Osteoblast (primary cell): Measurements from ENCODE around the gene CYB5A. TPM values are rescaled to one million over a fixed set of nuclear protein-coding genes. Genes with fewer than 3 reads are reported as not detected.
A peak's percentile ranks its signal among the peaks of the same experiment; 100 is the strongest.

Experiments used
- DNase-seq: peaks from one replicate; pipeline ENCODE4 v3.0.0; 2011; ENCODE audit warnings: low spot score, mixed read lengths; ENCODE audit not compliant: insufficient read length; ENCODE audit errors: missing footprints
- H2AFZ ChIP-seq: 2 replicates; pipeline ENCODE4 v1.6.0; 2011; ENCODE audit warnings: mild to moderate bottlenecking, low read length
- H3K27ac ChIP-seq: 2 replicates; pipeline ENCODE4 v1.5.1; 2011; ENCODE audit warnings: mild to moderate bottlenecking, low read depth, low read length, moderate library complexity
- H3K27me3 ChIP-seq: 2 replicates; pipeline ENCODE4 v1.6.0; 2012; ENCODE audit warnings: mild to moderate bottlenecking, control low read depth, inconsistent platforms, low read length, moderate library complexity; ENCODE audit not compliant: insufficient read depth
- H3K36me3 ChIP-seq: 2 replicates; pipeline ENCODE4 v1.5.1; 2011; ENCODE audit warnings: mild to moderate bottlenecking, low read length, control low read depth, moderate library complexity; ENCODE audit not compliant: insufficient read depth
- H3K4me1 ChIP-seq: 2 replicates; pipeline ENCODE4 v1.5.1; 2011; ENCODE audit warnings: mild to moderate bottlenecking, low read length, control low read depth, moderate library complexity; ENCODE audit not compliant: insufficient read depth
- H3K4me2 ChIP-seq: 2 replicates; pipeline ENCODE4 v1.6.0; 2011; ENCODE audit warnings: mild to moderate bottlenecking, low read length; ENCODE audit not compliant: insufficient read depth
- H3K4me3 ChIP-seq: fragments of 200-600 bp; sonication (generic); 3 replicates; pipeline ENCODE4 v1.5.1; 2012; ENCODE audit warnings: mild to moderate bottlenecking, low read length, inconsistent platforms; ENCODE audit not compliant: insufficient read depth
- H3K79me2 ChIP-seq: 2 replicates; pipeline ENCODE4 v1.6.0; 2012; ENCODE audit warnings: mild to moderate bottlenecking, low read length, control low read depth, inconsistent platforms; ENCODE audit not compliant: insufficient read depth
- H3K9me3 ChIP-seq: 2 replicates; pipeline ENCODE4 v1.5.1; 2011; ENCODE audit warnings: low read depth, low read length, control low read depth
- H4K20me1 ChIP-seq: 2 replicates; pipeline ENCODE4 v1.6.0; 2012; ENCODE audit warnings: mild to moderate bottlenecking, low read length, control low read depth; ENCODE audit not compliant: insufficient read depth
- CTCF ChIP-seq: IDR thresholded peaks from 2 replicates; pipeline ENCODE4 v1.5.1; 2011; ENCODE audit warnings: mild to moderate bottlenecking, low read depth, low read length, moderate library complexity; ENCODE audit errors: extremely low read depth
- total RNA-seq: library from RNA; depleted of rRNA; stranded (reverse); fragments of >200 nt; gene quantifications from 2 replicates; pipeline ENCODE4 v1.2.3, GENCODE V29; 2012

Gene CYB5A
- total RNA-seq, 1 donor: 55.4 TPM

DNA sequence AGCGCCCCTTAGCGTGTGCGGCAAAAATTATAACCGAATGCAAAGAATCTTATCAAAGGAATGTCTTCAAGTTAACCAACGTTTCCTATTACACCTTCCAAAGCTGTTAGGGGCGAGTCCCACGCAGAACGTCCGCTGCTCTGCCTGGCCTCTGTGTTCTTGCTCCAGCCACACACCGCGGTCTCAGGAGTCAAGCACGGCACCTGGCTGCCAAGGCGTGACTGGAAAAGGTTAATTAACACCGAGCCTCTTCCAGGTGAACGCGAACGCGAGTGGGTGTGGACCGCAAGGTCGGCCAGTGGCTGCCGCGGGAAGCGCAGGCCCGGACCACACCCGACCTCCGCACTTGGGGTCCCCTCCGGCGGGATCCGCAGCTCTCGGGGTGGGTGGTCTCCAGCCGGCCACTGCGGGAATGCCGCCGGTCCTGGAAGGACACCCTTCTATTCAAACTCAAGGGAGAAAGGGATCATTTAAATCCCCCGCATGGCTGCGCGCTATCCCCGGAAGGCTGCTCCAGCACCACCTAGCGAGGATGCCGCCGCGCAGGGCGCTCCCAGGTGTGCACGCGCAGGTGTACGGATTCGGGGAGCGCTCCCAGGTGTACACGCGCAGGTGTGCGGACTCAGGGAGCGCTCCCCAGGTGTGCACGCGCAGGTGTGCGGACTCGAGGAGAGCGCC is 830 bp downstream of the CYB5A start:
- Histone ChIP-seq H3K4me1 (peaks cover 22% of the 10 kb centered on the region), H3K9me3 (no peaks in the 10 kb centered on the region), H3K4me3 (peak overlapping the region; percentile 96), H3K27ac (no peak overlapping the region), H4K20me1 (no peaks in the 10 kb centered on the region), H3K27me3 (no peaks in the 10 kb centered on the region), H3K4me2 (peak overlapping the region; percentile 97), H3K79me2 (no peaks in the 10 kb centered on the region), H2AFZ (no peak overlapping the region), H3K36me3 (no peaks in the 10 kb centered on the region)
- TF ChIP-seq CTCF: no peak
- DNase-seq: no peak

GRCh38 chr18:74290021-74290420 is 1.7 kb downstream of the CYB5A start:
- Histone ChIP-seq H4K20me1 (no peaks in the 10 kb centered on the region), H3K27ac (no peak overlapping the region), H3K27me3 (no peaks in the 10 kb centered on the region), H3K4me2 (no peak overlapping the region), H3K79me2 (no peaks in the 10 kb centered on the region), H3K36me3 (no peaks in the 10 kb centered on the region), H3K4me1 (peaks cover 22% of the 10 kb centered on the region), H3K4me3 (no peak overlapping the region), H3K9me3 (no peaks in the 10 kb centered on the region), H2AFZ (no peak overlapping the region)
- TF ChIP-seq CTCF: no peak
- no peak for DNase-seq

GRCh38 chr18:74289137-74289536 is 2.6 kb downstream of the CYB5A start:
- Histone ChIP-seq H3K27me3 (no peaks in the 10 kb centered on the region), H3K4me2 (peak overlapping the region; percentile 69), H3K4me3 (peak overlapping the region; percentile 25), H4K20me1 (no peaks in the 10 kb centered on the region), H3K79me2 (no peaks in the 10 kb centered on the region), H3K9me3 (no peaks in the 10 kb centered on the region), H2AFZ (peak overlapping the region; percentile 76), H3K27ac (peak overlapping the region; percentile 17), H3K36me3 (no peaks in the 10 kb centered on the region), H3K4me1 (peaks cover 22% of the 10 kb centered on the region)
- TF ChIP-seq CTCF: no peak
- peak; percentile 79 for DNase-seq

- peak overlapping the region; percentile 25 for H3K4me3 ChIP-seq
- no peak for DNase-seq
- no peaks in the 10 kb centered on the region for H3K9me3 ChIP-seq
- no peaks in the 10 kb centered on the region for H3K79me2 ChIP-seq
- H4K20me1 ChIP-seq: no peaks in the 10 kb centered on the region
- peaks cover 22% of the 10 kb centered on the region for H3K4me1 ChIP-seq
- H3K4me2 ChIP-seq: peak overlapping the region; percentile 69
- H3K36me3 ChIP-seq: no peaks in the 10 kb centered on the region
- TF ChIP-seq CTCF: no peak
- H2AFZ ChIP-seq: peak overlapping the region; percentile 76
- peak overlapping the region; percentile 17 for H3K27ac ChIP-seq
- H3K27me3 ChIP-seq: no peaks in the 10 kb centered on the region
Observed at GRCh38 chr18:74288730-74289129, 3.0 kb downstream of the CYB5A start.
